HepG2 (cell line): ENCODE measurements around the gene SH3D21. TPM values are rescaled to one million over a fixed set of nuclear protein-coding genes. Genes with fewer than 3 reads are reported as not detected.

Experiments used
- ATAC-seq: fragments of 200-7000 bp; cut with Tn5 transposase; 3 replicates; pipeline ENCODE4 v1.9.1; 2020; ENCODE audit warnings: mild to moderate bottlenecking, moderate library complexity
- BruUV-seq: library from RNA; stranded (reverse); fragments of 400-500 nt; replicated peaks from 2 replicates; lab custom pipeline; 2021; lab: Mats Ljungman, UMichigan
- CTCF ChIA-PET: fragments of 300-600 bp; formaldehyde crosslinking; extraction: SDS; loops from one replicate; lab custom pipeline; 2021; ENCODE audit warnings: low total read pairs, inconsistent platforms, low intra/inter-chr PET ratio; lab: Yijun Ruan, JAX
- POLR2A ChIA-PET: fragments of 350-600 bp; sonication (Branson Sonifier 250); formaldehyde crosslinking; loops from one replicate; lab custom pipeline; 2020; ENCODE audit warnings: antibody characterized with exemption, inconsistent platforms; lab: Yijun Ruan, JAX
- DNase-seq: peaks from one replicate; pipeline ENCODE4 v3.0.0-alpha.2; 2015; ENCODE audit warnings: low spot score
- FAIRE-seq: peaks from 3 replicates; lab custom pipeline; 2011; peaks lifted over from hg19 to GRCh38; lab: Jason Lieb, UNC
- H2AFZ ChIP-seq: one replicate; pipeline ENCODE4 v1.6.1; 2011; ENCODE audit warnings: low read length, inconsistent platforms
- H3K27ac ChIP-seq: fragments of 300-600 bp; 3 replicates; pipeline ENCODE4 v1.8.0; 2011; ENCODE audit warnings: mixed run types, mild to moderate bottlenecking, mixed read lengths, low read length, inconsistent platforms; ENCODE audit not compliant: insufficient read depth; ENCODE audit errors: extremely low read length
- H3K27me3 ChIP-seq, 2 experiments: fragments of 200-600 bp in 1 of 2; 2 replicates in 1 of 2; 3 replicates in 1 of 2; pipeline versions ENCODE4 v1.6.0 to v1.8.0; 2011; ENCODE audit warnings: low read length in 2 of 2, mild to moderate bottlenecking in 2 of 2, moderate library complexity in 2 of 2, inconsistent platforms in 1 of 2; ENCODE audit not compliant: insufficient read depth in 2 of 2, control insufficient read depth in 1 of 2
- H3K36me3 ChIP-seq, 2 experiments: fragments of 200-600 bp in 1 of 2; replicated peaks in 1 of 2; 2 replicates in 1 of 2; 3 replicates in 1 of 2; pipeline versions ENCODE4 v1.5.1 to v1.8.0; 2011; ENCODE audit warnings: low read length in 2 of 2, inconsistent platforms in 1 of 2; ENCODE audit not compliant: insufficient read depth in 2 of 2, control insufficient read depth in 1 of 2
- H3K4me1 ChIP-seq: 2 replicates; pipeline ENCODE4 v1.5.1; 2012; ENCODE audit warnings: low read length, inconsistent platforms; ENCODE audit not compliant: insufficient read depth
- H3K4me2 ChIP-seq: 2 replicates; pipeline ENCODE4 v1.6.0; 2011; ENCODE audit warnings: low read depth, low read length, inconsistent platforms
- H3K4me3 ChIP-seq, 3 experiments: fragments of 200-600 bp in 1 of 3; sonication (generic), shearing (Covaris generic) in 1 of 3; replicated peaks in 1 of 3; 2 replicates each; pipeline ENCODE4 v1.5.1; 2011 to 2016; ENCODE audit warnings: low read length in 3 of 3, inconsistent platforms in 2 of 3, low read depth in 2 of 3, mild to moderate bottlenecking in 2 of 3, control low read depth in 1 of 3, mixed read lengths in 1 of 3; ENCODE audit not compliant: insufficient read depth in 1 of 3
- H3K79me2 ChIP-seq: one replicate; pipeline ENCODE4 v1.6.1; 2011; ENCODE audit warnings: low read length, inconsistent platforms; ENCODE audit not compliant: insufficient read depth
- H3K9ac ChIP-seq: 2 replicates; pipeline ENCODE4 v1.6.0; 2011; ENCODE audit warnings: mild to moderate bottlenecking, low read depth, low read length, inconsistent platforms; ENCODE audit not compliant: insufficient read depth
- H3K9me3 ChIP-seq: 2 replicates; pipeline ENCODE4 v1.5.1; 2012; ENCODE audit warnings: mild to moderate bottlenecking, low read length
- H4K20me1 ChIP-seq: 2 replicates; pipeline ENCODE4 v1.6.0; 2011; ENCODE audit warnings: inconsistent platforms, mild to moderate bottlenecking, low read length, moderate library complexity; ENCODE audit not compliant: insufficient read depth
- HHEX ChIP-seq: IDR thresholded peaks from 2 replicates; pipeline ENCODE4 v1.6.1; 2016; ENCODE audit warnings: control low read depth
- POLR2AphosphoS2 ChIP-seq: IDR thresholded peaks from 2 replicates; pipeline ENCODE4 v1.6.1; 2011; ENCODE audit warnings: low read depth, low read length, improper control_type of control experiment
- YY1 ChIP-seq: IDR thresholded peaks from 2 replicates; pipeline ENCODE4 v1.6.1; 2011; ENCODE audit warnings: low read length, low read depth, moderate library complexity, mild to moderate bottlenecking; ENCODE audit not compliant: insufficient read depth, insufficient replicate concordance
- ZNF337 ChIP-seq: sonication (generic); formaldehyde crosslinking; IDR thresholded peaks from 2 replicates; pipeline ENCODE4 v1.5.1; 2020; ENCODE audit warnings: missing genetic modification reagents, low read depth, mild to moderate bottlenecking, borderline replicate concordance
- ZNF496 ChIP-seq: sonication (generic); formaldehyde crosslinking; IDR thresholded peaks from 2 replicates; pipeline ENCODE4 v1.8.1; 2023; ENCODE audit warnings: mild to moderate bottlenecking, moderate library complexity, missing genetic modification reagents; ENCODE audit not compliant: insufficient replicate concordance
- WGBS: methylation state at CpG from one replicate; pipeline ENCODE4 v1.1.6; 2017; ENCODE audit warnings: low lambda C conversion rate; 5-methylcytosine and 5-hydroxymethylcytosine counted together
- in situ Hi-C: cut with HindIII; loops from 2 replicates; pipeline ENCODE4 v1.10.0; 2017; ENCODE audit warnings: low pct_unique_long_range_greater_than_20kb; ENCODE audit not compliant: extremely low pct_ligation_motif_present
- intact Hi-C: fragments of 100-400 bp; cut with micrococcal nuclease; formaldehyde crosslinking; loops from one replicate; pipeline ENCODE4 v1.10.0; 2022; ENCODE audit not compliant: unreplicated experiment
- polyA plus RNA-seq, 8 experiments: library from polyadenylated mRNA; depleted of rRNA in 3 of 8; stranded (reverse) in 7 of 8; unstranded in 1 of 8; fragments of >200 nt; fragmentation: Illumina TruSeq in 4 of 8; extraction: Trizol in 4 of 8; gene quantifications; 2 replicates each; pipeline versions ENCODE4 v1.2.1 to v1.2.3, GENCODE V29; 2011 to 2016; ENCODE audit warnings: low read depth in 4 of 8, missing spikeins in 1 of 8, mixed read lengths in 1 of 8; ENCODE audit not compliant: insufficient read depth in 1 of 8
- total RNA-seq, 5 experiments: library from RNA; depleted of rRNA; stranded (reverse); fragments of >200 nt; fragmentation: Illumina TruSeq; extraction: Trizol; gene quantifications; 2 replicates each; pipeline ENCODE4 v1.2.3, GENCODE V29; 2016; ENCODE audit warnings: low read depth in 1 of 5
- TF ChIP-seq, protein P1 (sequence below): sonication (generic); formaldehyde crosslinking; IDR thresholded peaks from 2 replicates; pipeline ENCODE4 v1.4.0; 2020; ENCODE audit warnings: missing genetic modification reagents

The SH3D21 gene
- total and polyA plus RNA-seq, 2 of the 13 experiments (the other 11 are each of a cell fraction or from before 2014, with no cell fraction given) = 5.1 to 8.6 TPM

- FAIRE-seq (no peak), ATAC-seq (0 out of 3 replicates have a peak, but pooled peaks have one; percentile 0), DNase-seq (peak; percentile 15)
- ChIA-PET CTCF (no interaction called here), POLR2A (interaction anchor here (1.6 to 3.6 kb wide), 5 partner anchors 19 to 170 kb away, joined by 4 to 58 read pairs (median 18); partner anchors contain the start of genes EVA1B and THRAP3)
- Histone ChIP-seq H3K4me1 (peaks cover 29% of the 10 kb centered on the region), H2AFZ (no peak overlapping the region), H4K20me1 (no peaks in the 10 kb centered on the region; the same call in 1 of the 2 replicates), H3K4me2 (peak overlapping the region; percentile 96), H3K27me3 (no peaks in the 10 kb centered on the region), H3K79me2 (peaks cover 8% of the 10 kb centered on the region), H3K9me3 (no peaks in the 10 kb centered on the region), H3K4me3 (peak overlapping the region; percentile 82 to 86 (median 85); a peak in 3 of 6 replicates), H3K36me3 (peaks cover 26 to 49% of the 10 kb centered on the region in 2 experiments), H3K27ac (peak overlapping the region; percentile 88), H3K9ac (peak overlapping the region; percentile 81; the same call in 1 of the 2 replicates)
- in situ Hi-C loops = no loop called here
- TF ChIP-seq ZNF337 (CRISPR knock-in tag) = peak; percentile 6; the same call in 1 of the 2 replicates
- 0 out of 2 replicates have a peak, but pooled peaks have one; percentile 24 for TF ChIP-seq POLR2AphosphoS2
- no peak for TF ChIP-seq HHEX (CRISPR knock-in tag)
- intact Hi-C loops = loop anchor here (1.0 kb wide), 1 partner anchor 64 kb away; no protein-coding TSS in a partner anchor
- 71% methylated on average over 9 of the region's 10 CpGs for WGBS
- BruUV-seq = no TSS peak
Measured at GRCh38 chr1:36304970-36305914, 926 bp upstream of the SH3D21 start.

- in situ Hi-C loops = no loop called here
- TF ChIP-seq, protein P1, sequence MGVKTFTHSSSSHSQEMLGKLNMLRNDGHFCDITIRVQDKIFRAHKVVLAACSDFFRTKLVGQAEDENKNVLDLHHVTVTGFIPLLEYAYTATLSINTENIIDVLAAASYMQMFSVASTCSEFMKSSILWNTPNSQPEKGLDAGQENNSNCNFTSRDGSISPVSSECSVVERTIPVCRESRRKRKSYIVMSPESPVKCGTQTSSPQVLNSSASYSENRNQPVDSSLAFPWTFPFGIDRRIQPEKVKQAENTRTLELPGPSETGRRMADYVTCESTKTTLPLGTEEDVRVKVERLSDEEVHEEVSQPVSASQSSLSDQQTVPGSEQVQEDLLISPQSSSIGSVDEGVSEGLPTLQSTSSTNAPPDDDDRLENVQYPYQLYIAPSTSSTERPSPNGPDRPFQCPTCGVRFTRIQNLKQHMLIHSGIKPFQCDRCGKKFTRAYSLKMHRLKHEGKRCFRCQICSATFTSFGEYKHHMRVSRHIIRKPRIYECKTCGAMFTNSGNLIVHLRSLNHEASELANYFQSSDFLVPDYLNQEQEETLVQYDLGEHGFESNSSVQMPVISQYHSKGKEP (CRISPR knock-in tag) = no peak
- TF ChIP-seq YY1 (peak; percentile 5), ZNF496 (CRISPR knock-in tag) (no peak)
Measured at GRCh38 chr1:36305915-36306209, 306 bp upstream of the SH3D21 start.

More at GRCh38 chr1:36305915-36306209, 306 bp upstream of the SH3D21 start:
- Histone ChIP-seq H2AFZ (no peak overlapping the region), H3K79me2 (peaks cover 8% of the 10 kb centered on the region), H3K9me3 (no peaks in the 10 kb centered on the region), H3K9ac (peak overlapping the region; percentile 81; the same call in 1 of the 2 replicates), H3K4me2 (peak overlapping the region; percentile 96), H4K20me1 (no peaks in the 10 kb centered on the region), H3K4me3 (peak overlapping the region; percentile 82 to 86 (median 85); a peak in 5 of 6 replicates), H3K4me1 (peaks cover 29% of the 10 kb centered on the region), H3K36me3 (peaks cover 21 to 43% of the 10 kb centered on the region in 2 experiments; a peak in 4 of 5 replicates), H3K27me3 (no peaks in the 10 kb centered on the region), H3K27ac (peak overlapping the region; percentile 88)
- FAIRE-seq (no peak), ATAC-seq (no peak), DNase-seq (no peak)
- BruUV-seq = TSS peak; percentile 46
- intact Hi-C loops = loop anchor here (1.0 to 2.0 kb wide), 2 partner anchors 19 to 63 kb away; no protein-coding TSS in a partner anchor
- WGBS = 32% methylated on average over 6 of the region's 7 CpGs
- ChIA-PET CTCF (no interaction called here), POLR2A (interaction anchor here (1.6 to 3.6 kb wide), 5 partner anchors 18 to 171 kb away, joined by 4 to 58 read pairs (median 18); partner anchors contain the start of genes EVA1B and THRAP3)
